HepG2 (cell line): ENCODE measurements around the gene TNFSF18. TPM values are rescaled to one million over a fixed set of nuclear protein-coding genes. Genes with fewer than 3 reads are reported as not detected.

ENCODE experiments used
- ATAC-seq: fragments of 200-7000 bp; cut with Tn5 transposase; 3 replicates; pipeline ENCODE4 v1.9.1; 2020; ENCODE audit warnings: mild to moderate bottlenecking, moderate library complexity
- BruUV-seq: library from RNA; stranded (reverse); fragments of 400-500 nt; replicated peaks from 2 replicates; lab custom pipeline; 2021; lab: Mats Ljungman, UMichigan
- CTCF ChIA-PET: fragments of 300-600 bp; formaldehyde crosslinking; extraction: SDS; loops from one replicate; lab custom pipeline; 2021; ENCODE audit warnings: low total read pairs, inconsistent platforms, low intra/inter-chr PET ratio; lab: Yijun Ruan, JAX
- POLR2A ChIA-PET: fragments of 350-600 bp; sonication (Branson Sonifier 250); formaldehyde crosslinking; loops from one replicate; lab custom pipeline; 2020; ENCODE audit warnings: antibody characterized with exemption, inconsistent platforms; lab: Yijun Ruan, JAX
- DNase-seq: peaks from one replicate; pipeline ENCODE4 v3.0.0-alpha.2; 2015; ENCODE audit warnings: low spot score
- FAIRE-seq: peaks from 3 replicates; lab custom pipeline; 2011; peaks lifted over from hg19 to GRCh38; lab: Jason Lieb, UNC
- H2AFZ ChIP-seq: one replicate; pipeline ENCODE4 v1.6.1; 2011; ENCODE audit warnings: low read length, inconsistent platforms
- H3K27ac ChIP-seq: fragments of 300-600 bp; 3 replicates; pipeline ENCODE4 v1.8.0; 2011; ENCODE audit warnings: mixed run types, mild to moderate bottlenecking, mixed read lengths, low read length, inconsistent platforms; ENCODE audit not compliant: insufficient read depth; ENCODE audit errors: extremely low read length
- H3K27me3 ChIP-seq, 2 experiments: fragments of 200-600 bp in 1 of 2; 2 replicates in 1 of 2; 3 replicates in 1 of 2; pipeline versions ENCODE4 v1.6.0 to v1.8.0; 2011; ENCODE audit warnings: low read length in 2 of 2, mild to moderate bottlenecking in 2 of 2, moderate library complexity in 2 of 2, inconsistent platforms in 1 of 2; ENCODE audit not compliant: insufficient read depth in 2 of 2, control insufficient read depth in 1 of 2
- H3K36me3 ChIP-seq, 2 experiments: fragments of 200-600 bp in 1 of 2; replicated peaks in 1 of 2; 2 replicates in 1 of 2; 3 replicates in 1 of 2; pipeline versions ENCODE4 v1.5.1 to v1.8.0; 2011; ENCODE audit warnings: low read length in 2 of 2, inconsistent platforms in 1 of 2; ENCODE audit not compliant: insufficient read depth in 2 of 2, control insufficient read depth in 1 of 2
- H3K4me1 ChIP-seq: 2 replicates; pipeline ENCODE4 v1.5.1; 2012; ENCODE audit warnings: low read length, inconsistent platforms; ENCODE audit not compliant: insufficient read depth
- H3K4me2 ChIP-seq: 2 replicates; pipeline ENCODE4 v1.6.0; 2011; ENCODE audit warnings: low read depth, low read length, inconsistent platforms
- H3K4me3 ChIP-seq, 3 experiments: fragments of 200-600 bp in 1 of 3; sonication (generic), shearing (Covaris generic) in 1 of 3; replicated peaks in 1 of 3; 2 replicates each; pipeline ENCODE4 v1.5.1; 2011 to 2016; ENCODE audit warnings: low read length in 3 of 3, inconsistent platforms in 2 of 3, low read depth in 2 of 3, mild to moderate bottlenecking in 2 of 3, control low read depth in 1 of 3, mixed read lengths in 1 of 3; ENCODE audit not compliant: insufficient read depth in 1 of 3
- H3K79me2 ChIP-seq: one replicate; pipeline ENCODE4 v1.6.1; 2011; ENCODE audit warnings: low read length, inconsistent platforms; ENCODE audit not compliant: insufficient read depth
- H3K9ac ChIP-seq: 2 replicates; pipeline ENCODE4 v1.6.0; 2011; ENCODE audit warnings: mild to moderate bottlenecking, low read depth, low read length, inconsistent platforms; ENCODE audit not compliant: insufficient read depth
- H3K9me3 ChIP-seq: 2 replicates; pipeline ENCODE4 v1.5.1; 2012; ENCODE audit warnings: mild to moderate bottlenecking, low read length
- H4K20me1 ChIP-seq: 2 replicates; pipeline ENCODE4 v1.6.0; 2011; ENCODE audit warnings: inconsistent platforms, mild to moderate bottlenecking, low read length, moderate library complexity; ENCODE audit not compliant: insufficient read depth
- GATAD1 ChIP-seq: IDR thresholded peaks from 2 replicates; pipeline ENCODE4 v1.6.1; 2016; ENCODE audit warnings: missing genetic modification reagents, missing compliant biosample characterization
- GPN1 ChIP-seq: sonication (generic); formaldehyde crosslinking; IDR thresholded peaks from 2 replicates; pipeline ENCODE4 v1.5.1; 2020; ENCODE audit warnings: missing genetic modification reagents, borderline replicate concordance
- MIER2 ChIP-seq: IDR thresholded peaks from 2 replicates; pipeline ENCODE4 v1.6.1; 2016; ENCODE audit warnings: missing biosample characterization, missing genetic modification reagents
- MTA1 ChIP-seq: sonication (generic); formaldehyde crosslinking; IDR thresholded peaks from 2 replicates; pipeline ENCODE4 v1.4.0; 2020; ENCODE audit warnings: missing genetic modification reagents, mild to moderate bottlenecking, borderline replicate concordance
- NR2F1 ChIP-seq, 2 experiments: fragments of 450-650 bp in 1 of 2; formaldehyde crosslinking in 1 of 2; IDR thresholded peaks; 2 replicates each; pipeline versions ENCODE4 v1.5.0 to v1.6.1; 2016 to 2020; ENCODE audit warnings: mild to moderate bottlenecking in 1 of 2, missing compliant biosample characterization in 1 of 2, missing genetic modification reagents in 1 of 2, moderate library complexity in 1 of 2
- NR3C1 ChIP-seq: sonication (generic); formaldehyde crosslinking; IDR thresholded peaks from 2 replicates; pipeline ENCODE4 v1.4.0; 2020; ENCODE audit warnings: missing genetic modification reagents
- REL ChIP-seq: sonication (generic); formaldehyde crosslinking; conservative IDR thresholded peaks from 2 replicates; pipeline ENCODE4 v1.8.0; 2022; ENCODE audit warnings: mild to moderate bottlenecking, missing genetic modification reagents, moderate library complexity
- SMYD3 ChIP-seq: sonication (generic); formaldehyde crosslinking; IDR thresholded peaks from 2 replicates; pipeline ENCODE4 v1.8.1; 2023; ENCODE audit warnings: mild to moderate bottlenecking, missing genetic modification reagents
- ZNF3 ChIP-seq: IDR thresholded peaks from 2 replicates; pipeline ENCODE4 v1.7.0; 2017; ENCODE audit warnings: inconsistent platforms
- ZNF33A ChIP-seq: sonication (generic); formaldehyde crosslinking; IDR thresholded peaks from 2 replicates; pipeline ENCODE4 v1.5.1; 2020; ENCODE audit warnings: missing genetic modification reagents, mild to moderate bottlenecking, moderate library complexity, borderline replicate concordance
- ZNF441 ChIP-seq: sonication (generic); formaldehyde crosslinking; IDR thresholded peaks from 2 replicates; pipeline ENCODE4 v1.7.0; 2021; ENCODE audit warnings: missing genetic modification reagents, borderline replicate concordance
- ZNF558 ChIP-seq: sonication (generic); formaldehyde crosslinking; IDR thresholded peaks from 2 replicates; pipeline ENCODE4 v1.9.0; 2022; ENCODE audit warnings: mild to moderate bottlenecking, missing genetic modification reagents, borderline replicate concordance
- ZNF652 ChIP-seq: IDR thresholded peaks from 2 replicates; pipeline ENCODE4 v1.6.1; 2016; ENCODE audit warnings: low read depth, borderline replicate concordance
- ZNF878 ChIP-seq: sonication (generic); formaldehyde crosslinking; IDR thresholded peaks from 2 replicates; pipeline ENCODE4 v1.8.1; 2023; ENCODE audit warnings: mild to moderate bottlenecking, missing genetic modification reagents, moderate library complexity
- ZSCAN9 ChIP-seq: IDR thresholded peaks from 2 replicates; pipeline ENCODE4 v1.6.1; 2016; ENCODE audit warnings: borderline replicate concordance
- WGBS: methylation state at CpG from one replicate; pipeline ENCODE4 v1.1.6; 2017; ENCODE audit warnings: low lambda C conversion rate; 5-methylcytosine and 5-hydroxymethylcytosine counted together
- in situ Hi-C: cut with HindIII; loops from 2 replicates; pipeline ENCODE4 v1.10.0; 2017; ENCODE audit warnings: low pct_unique_long_range_greater_than_20kb; ENCODE audit not compliant: extremely low pct_ligation_motif_present
- intact Hi-C: fragments of 100-400 bp; cut with micrococcal nuclease; formaldehyde crosslinking; loops from one replicate; pipeline ENCODE4 v1.10.0; 2022; ENCODE audit not compliant: unreplicated experiment
- polyA plus RNA-seq, 8 experiments: library from polyadenylated mRNA; depleted of rRNA in 3 of 8; stranded (reverse) in 7 of 8; unstranded in 1 of 8; fragments of >200 nt; fragmentation: Illumina TruSeq in 4 of 8; extraction: Trizol in 4 of 8; gene quantifications; 2 replicates each; pipeline versions ENCODE4 v1.2.1 to v1.2.3, GENCODE V29; 2011 to 2016; ENCODE audit warnings: low read depth in 4 of 8, missing spikeins in 1 of 8, mixed read lengths in 1 of 8; ENCODE audit not compliant: insufficient read depth in 1 of 8
- total RNA-seq, 5 experiments: library from RNA; depleted of rRNA; stranded (reverse); fragments of >200 nt; fragmentation: Illumina TruSeq; extraction: Trizol; gene quantifications; 2 replicates each; pipeline ENCODE4 v1.2.3, GENCODE V29; 2016; ENCODE audit warnings: low read depth in 1 of 5
- TF ChIP-seq, protein P1 (sequence below): IDR thresholded peaks from 2 replicates; pipeline ENCODE4 v1.6.1; 2016; ENCODE audit warnings: missing biosample characterization, missing genetic modification reagents, low read depth
- TF ChIP-seq, protein P2 (sequence below): sonication (generic); formaldehyde crosslinking; conservative IDR thresholded peaks from 2 replicates; pipeline ENCODE4 v1.8.0; 2022; ENCODE audit warnings: mild to moderate bottlenecking, moderate library complexity, missing genetic modification reagents
- TF ChIP-seq, protein P3 (sequence below): sonication (generic); formaldehyde crosslinking; IDR thresholded peaks from 2 replicates; pipeline ENCODE4 v1.4.0; 2020; ENCODE audit warnings: missing genetic modification reagents
- TF ChIP-seq, protein P4 (sequence below): sonication (generic); formaldehyde crosslinking; IDR thresholded peaks from 2 replicates; pipeline ENCODE4 v1.4.0; 2020; ENCODE audit warnings: missing genetic modification reagents, borderline replicate concordance

The TNFSF18 gene
- total and polyA plus RNA-seq, 2 of the 13 experiments (the other 11 are each of a cell fraction or from before 2014, with no cell fraction given), result not detected

DNA sequence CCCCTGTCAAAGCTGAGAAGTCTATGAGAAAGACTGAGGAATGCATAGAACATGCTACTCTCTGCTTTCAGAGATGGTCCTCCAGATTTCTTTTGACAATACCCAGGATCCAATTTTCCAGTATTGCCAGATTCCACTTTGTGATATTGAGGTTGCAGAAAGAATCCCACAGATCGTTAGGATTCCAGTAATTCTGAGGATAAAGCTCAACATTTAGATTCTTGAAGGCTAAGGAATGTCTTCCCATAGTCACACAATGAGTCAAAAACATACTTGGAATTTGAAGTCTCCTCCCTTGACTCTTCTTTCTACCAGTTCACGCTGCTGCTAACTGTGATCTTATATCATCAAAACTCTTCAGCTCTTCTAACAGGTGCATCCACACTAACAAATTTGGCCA is 57.1 kb downstream of the TNFSF18 start:
- intact Hi-C loops (no loop called here), in situ Hi-C loops (no loop called here)
- 15% methylated on average over 2 of the region's 2 CpGs for WGBS
- DNase-seq, result no peak
- no peaks in the 10 kb centered on the region for H3K27me3 ChIP-seq
- H3K27ac ChIP-seq, result no peak overlapping the region
- no peak overlapping the region for H3K4me2 ChIP-seq
- ATAC-seq, result no peak
- H3K36me3 ChIP-seq, result no peaks in the 10 kb centered on the region
- BruUV-seq, result no TSS peak
- H3K9me3 ChIP-seq, result no peaks in the 10 kb centered on the region; the same call in 1 of the 2 replicates
- H3K79me2 ChIP-seq, result no peaks in the 10 kb centered on the region
- POLR2A ChIA-PET, result no interaction called here
- H3K9ac ChIP-seq, result no peak overlapping the region
- FAIRE-seq, result no peak
- no peaks in the 10 kb centered on the region for H3K4me1 ChIP-seq
- no peaks in the 10 kb centered on the region for H4K20me1 ChIP-seq
- TF ChIP-seq REL (CRISPR knock-in tag) (no peak), ZSCAN9 (CRISPR knock-in tag) (no peak), MIER2 (CRISPR knock-in tag) (no peak), ZNF33A (CRISPR knock-in tag) (no peak), MTA1 (CRISPR knock-in tag) (no peak), ZNF558 (CRISPR knock-in tag) (no peak), GPN1 (CRISPR knock-in tag) (no peak), ZNF652 (no peak), NR2F1 (CRISPR knock-in tag; IDR thresholded peaks at IDR 0.05) (no peak), ZNF441 (no peak), NR3C1 (CRISPR knock-in tag) (no peak), ZNF3 (CRISPR knock-in tag) (no peak), ZNF878 (CRISPR knock-in tag) (no peak), GATAD1 (CRISPR knock-in tag) (no peak), SMYD3 (CRISPR knock-in tag) (no peak)
- TF ChIP-seq, protein P1, sequence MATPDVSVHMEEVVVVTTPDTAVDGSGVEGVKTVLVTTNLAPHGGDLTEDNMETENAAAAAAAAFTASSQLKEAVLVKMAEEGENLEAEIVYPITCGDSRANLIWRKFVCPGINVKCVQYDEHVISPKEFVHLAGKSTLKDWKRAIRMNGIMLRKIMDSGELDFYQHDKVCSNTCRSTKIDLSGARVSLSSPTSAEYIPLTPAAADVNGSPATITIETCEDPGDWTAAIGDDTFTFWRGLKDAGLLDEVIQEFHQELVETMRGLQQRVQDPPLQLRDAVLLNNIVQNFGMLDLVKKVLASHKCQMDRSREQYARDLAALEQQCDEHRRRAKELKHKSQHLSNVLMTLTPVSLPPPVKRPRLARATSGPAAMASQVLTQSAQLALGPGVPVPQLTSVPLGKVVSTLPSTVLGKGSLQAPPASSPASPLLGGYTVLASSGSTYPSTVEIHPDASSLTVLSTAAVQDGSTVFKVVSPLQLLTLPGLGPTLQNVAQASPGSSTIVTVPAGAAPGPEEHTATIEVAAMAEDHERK (CRISPR knock-in tag), result no peak
- TF ChIP-seq, protein P2, sequence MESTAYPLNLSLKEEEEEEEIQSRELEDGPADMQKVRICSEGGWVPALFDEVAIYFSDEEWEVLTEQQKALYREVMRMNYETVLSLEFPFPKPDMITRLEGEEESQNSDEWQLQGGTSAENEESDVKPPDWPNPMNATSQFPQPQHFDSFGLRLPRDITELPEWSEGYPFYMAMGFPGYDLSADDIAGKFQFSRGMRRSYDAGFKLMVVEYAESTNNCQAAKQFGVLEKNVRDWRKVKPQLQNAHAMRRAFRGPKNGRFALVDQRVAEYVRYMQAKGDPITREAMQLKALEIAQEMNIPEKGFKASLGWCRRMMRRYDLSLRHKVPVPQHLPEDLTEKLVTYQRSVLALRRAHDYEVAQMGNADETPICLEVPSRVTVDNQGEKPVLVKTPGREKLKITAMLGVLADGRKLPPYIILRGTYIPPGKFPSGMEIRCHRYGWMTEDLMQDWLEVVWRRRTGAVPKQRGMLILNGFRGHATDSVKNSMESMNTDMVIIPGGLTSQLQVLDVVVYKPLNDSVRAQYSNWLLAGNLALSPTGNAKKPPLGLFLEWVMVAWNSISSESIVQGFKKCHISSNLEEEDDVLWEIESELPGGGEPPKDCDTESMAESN (CRISPR knock-in tag), result no peak
- TF ChIP-seq, protein P3, sequence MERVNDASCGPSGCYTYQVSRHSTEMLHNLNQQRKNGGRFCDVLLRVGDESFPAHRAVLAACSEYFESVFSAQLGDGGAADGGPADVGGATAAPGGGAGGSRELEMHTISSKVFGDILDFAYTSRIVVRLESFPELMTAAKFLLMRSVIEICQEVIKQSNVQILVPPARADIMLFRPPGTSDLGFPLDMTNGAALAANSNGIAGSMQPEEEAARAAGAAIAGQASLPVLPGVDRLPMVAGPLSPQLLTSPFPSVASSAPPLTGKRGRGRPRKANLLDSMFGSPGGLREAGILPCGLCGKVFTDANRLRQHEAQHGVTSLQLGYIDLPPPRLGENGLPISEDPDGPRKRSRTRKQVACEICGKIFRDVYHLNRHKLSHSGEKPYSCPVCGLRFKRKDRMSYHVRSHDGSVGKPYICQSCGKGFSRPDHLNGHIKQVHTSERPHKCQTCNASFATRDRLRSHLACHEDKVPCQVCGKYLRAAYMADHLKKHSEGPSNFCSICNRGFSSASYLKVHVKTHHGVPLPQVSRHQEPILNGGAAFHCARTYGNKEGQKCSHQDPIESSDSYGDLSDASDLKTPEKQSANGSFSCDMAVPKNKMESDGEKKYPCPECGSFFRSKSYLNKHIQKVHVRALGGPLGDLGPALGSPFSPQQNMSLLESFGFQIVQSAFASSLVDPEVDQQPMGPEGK (CRISPR knock-in tag), result no peak
- TF ChIP-seq, protein P4, sequence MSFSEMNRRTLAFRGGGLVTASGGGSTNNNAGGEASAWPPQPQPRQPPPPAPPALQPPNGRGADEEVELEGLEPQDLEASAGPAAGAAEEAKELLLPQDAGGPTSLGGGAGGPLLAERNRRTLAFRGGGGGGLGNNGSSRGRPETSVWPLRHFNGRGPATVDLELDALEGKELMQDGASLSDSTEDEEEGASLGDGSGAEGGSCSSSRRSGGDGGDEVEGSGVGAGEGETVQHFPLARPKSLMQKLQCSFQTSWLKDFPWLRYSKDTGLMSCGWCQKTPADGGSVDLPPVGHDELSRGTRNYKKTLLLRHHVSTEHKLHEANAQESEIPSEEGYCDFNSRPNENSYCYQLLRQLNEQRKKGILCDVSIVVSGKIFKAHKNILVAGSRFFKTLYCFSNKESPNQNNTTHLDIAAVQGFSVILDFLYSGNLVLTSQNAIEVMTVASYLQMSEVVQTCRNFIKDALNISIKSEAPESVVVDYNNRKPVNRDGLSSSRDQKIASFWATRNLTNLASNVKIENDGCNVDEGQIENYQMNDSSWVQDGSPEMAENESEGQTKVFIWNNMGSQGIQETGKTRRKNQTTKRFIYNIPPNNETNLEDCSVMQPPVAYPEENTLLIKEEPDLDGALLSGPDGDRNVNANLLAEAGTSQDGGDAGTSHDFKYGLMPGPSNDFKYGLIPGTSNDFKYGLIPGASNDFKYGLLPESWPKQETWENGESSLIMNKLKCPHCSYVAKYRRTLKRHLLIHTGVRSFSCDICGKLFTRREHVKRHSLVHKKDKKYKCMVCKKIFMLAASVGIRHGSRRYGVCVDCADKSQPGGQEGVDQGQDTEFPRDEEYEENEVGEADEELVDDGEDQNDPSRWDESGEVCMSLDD (CRISPR knock-in tag), result no peak
- TF ChIP-seq, all 625 proteins: peak for 0
- no peak overlapping the region for H3K4me3 ChIP-seq
- CTCF ChIA-PET, result no interaction called here
- H2AFZ ChIP-seq, result no peak overlapping the region
